Right lobe of liver (tissue), 4 donors: ENCODE data around the gene LHX5.

Source experiments
- CTCF ChIP-seq, 4 donors: fragments of 200-600 bp in 3 of 4; fragments of 450-650 bp in 1 of 4; IDR thresholded peaks; one replicate each; pipeline versions ENCODE4 v1.5.1 to v1.8.0; 2016 to 2022; ENCODE audit warnings: antibody characterized with exemption in 4 of 4, mild to moderate bottlenecking in 2 of 4
- POLR2A ChIP-seq: fragments of 450-650 bp; IDR thresholded peaks from one replicate; pipeline ENCODE4 v1.6.1; 2017; ENCODE audit warnings: antibody characterized with exemption, mild to moderate bottlenecking
- donor health status: DM: no; HTN: no; CAD: no.
- donor health status: DM: no; HTN: no; CAD: no.
- donor health status: DM: no; HTN: yes; CAD: no.

DNA sequence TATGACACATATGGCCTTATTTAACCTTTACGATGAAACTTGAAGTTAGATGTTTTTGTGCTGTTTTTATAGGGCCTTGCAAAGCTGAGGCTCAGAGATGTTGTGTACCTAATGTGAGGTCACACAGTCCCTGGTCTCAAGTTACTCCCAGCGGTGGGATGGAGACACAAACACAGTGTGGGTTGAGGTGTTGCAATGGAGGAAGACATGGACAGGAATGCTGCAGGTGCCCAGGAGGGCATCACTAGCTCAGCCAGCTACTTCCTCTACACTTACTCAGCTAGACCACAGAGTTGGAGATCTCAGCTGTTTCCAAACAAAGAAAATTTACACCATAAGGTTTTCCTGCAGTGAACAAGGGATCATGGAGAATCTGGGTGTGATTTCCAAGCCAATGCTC, 15.5 kb downstream of the LHX5 start:
- no peak for TF ChIP-seq CTCF (IDR thresholded peaks at IDR 0.05)
- TF ChIP-seq POLR2A = no peak
